Adipocyte (in vitro differentiated cells): ENCODE data around the gene PDP2.

Experiments
- DNase-seq: peaks from one replicate; pipeline ENCODE4 v3.0.0-alpha.2; 2015; ENCODE audit warnings: low read depth
- H3K27me3 ChIP-seq: replicated peaks from 2 replicates; pipeline ENCODE4 v1.7.0; 2013; ENCODE audit warnings: mild to moderate bottlenecking, low read length, moderate library complexity; ENCODE audit not compliant: control insufficient read depth, insufficient read depth
- H3K36me3 ChIP-seq: 2 replicates; pipeline ENCODE4 v1.7.0; 2013; ENCODE audit warnings: low read length, mild to moderate bottlenecking, moderate library complexity; ENCODE audit not compliant: control insufficient read depth, insufficient read depth, severe bottlenecking
- H3K4me1 ChIP-seq: 2 replicates; pipeline ENCODE4 v1.7.0; 2013; ENCODE audit warnings: mild to moderate bottlenecking, low read length, moderate library complexity; ENCODE audit not compliant: control insufficient read depth, insufficient read depth
- H3K4me3 ChIP-seq: 2 replicates; pipeline ENCODE4 v1.7.0; 2013; ENCODE audit warnings: mild to moderate bottlenecking, low read length, moderate library complexity
- H3K9ac ChIP-seq: 2 replicates; pipeline ENCODE4 v1.7.0; 2013; ENCODE audit warnings: mild to moderate bottlenecking, low read length, moderate library complexity
- H3K9me3 ChIP-seq: 2 replicates; pipeline ENCODE4 v1.7.0; 2013; ENCODE audit warnings: mild to moderate bottlenecking, low read length, moderate library complexity; ENCODE audit not compliant: control insufficient read depth

Gene PDP2

DNA sequence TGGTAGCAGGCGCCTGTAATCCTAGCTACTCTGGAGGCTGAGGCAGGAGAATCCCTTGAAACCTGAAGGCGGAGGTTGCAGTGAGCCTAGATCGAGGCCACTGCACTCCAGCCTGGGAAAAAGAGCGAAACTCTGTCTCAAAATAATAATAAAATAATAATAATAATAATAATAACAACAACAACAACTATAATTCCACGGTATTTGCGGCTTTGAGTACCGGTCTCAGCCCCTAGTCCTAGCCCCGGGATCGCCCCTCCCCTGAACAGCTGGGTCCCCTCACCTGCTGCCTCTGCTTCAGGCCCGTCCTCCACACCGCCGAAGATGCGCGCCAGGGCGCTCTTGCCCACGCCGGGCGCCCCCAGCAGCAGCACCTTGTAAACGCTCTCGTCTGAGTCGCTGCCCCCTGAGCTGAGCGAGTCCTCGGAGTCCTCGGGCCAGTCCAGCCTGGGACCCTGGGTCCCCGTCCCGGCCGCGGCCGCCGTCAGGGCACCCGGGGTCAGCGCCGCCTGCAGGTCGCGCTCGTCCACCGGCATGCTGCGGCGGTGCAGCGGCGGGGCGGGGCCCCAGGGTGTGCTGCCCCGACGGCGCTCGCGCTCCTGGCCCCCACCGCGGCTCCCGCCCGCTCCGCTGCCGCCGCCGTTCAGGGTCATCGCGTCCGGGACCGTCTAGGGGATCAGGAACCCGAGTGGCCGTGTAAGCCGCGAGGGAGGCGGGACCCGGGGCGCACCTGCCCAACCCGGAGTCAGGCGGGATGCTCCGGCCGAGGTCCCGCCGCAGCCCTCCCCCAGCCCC is 44.4 kb downstream of the PDP2 start:
- peaks cover 35% of the 10 kb centered on the region for H3K4me1 ChIP-seq

GRCh38 chr16:66925322-66925840 is 45.1 kb downstream of the PDP2 start, which contains the start of gene RRAD:
RRAD (minus strand) TSS chr16:66925535; CDS start chr16:66925179, 356 bp downstream.
- DNase-seq = peak; percentile 54
- Histone ChIP-seq H3K4me3 (peak within 1 kb of the TSS; percentile 23), H3K9me3 (no peaks in the 10 kb centered on the region), H3K36me3 (no peaks in the 10 kb centered on the region), H3K9ac (no peak within 1 kb of the TSS), H3K4me1 (peaks cover 39% of the 10 kb centered on the region), H3K27me3 (peaks cover 11% of the 10 kb centered on the region)

More for the DNA sequence above, 44.4 kb downstream of the PDP2 start:
- H3K4me3 ChIP-seq = peak overlapping the region; percentile 23
- no peaks in the 10 kb centered on the region for H3K9me3 ChIP-seq
- H3K36me3 ChIP-seq = no peaks in the 10 kb centered on the region
- peak; percentile 54 for DNase-seq
- peaks cover 16% of the 10 kb centered on the region for H3K27me3 ChIP-seq
- no peak overlapping the region for H3K9ac ChIP-seq

GRCh38 chr16:66926171-66926947 is 46.0 kb downstream of the PDP2 start:
- no peak overlapping the region for H3K4me3 ChIP-seq
- no peak overlapping the region for H3K9ac ChIP-seq
- peaks cover 42% of the 10 kb centered on the region for H3K4me1 ChIP-seq
- H3K9me3 ChIP-seq = no peaks in the 10 kb centered on the region
- no peak for DNase-seq
- peaks cover 4% of the 10 kb centered on the region for H3K27me3 ChIP-seq
- no peaks in the 10 kb centered on the region for H3K36me3 ChIP-seq

DNA sequence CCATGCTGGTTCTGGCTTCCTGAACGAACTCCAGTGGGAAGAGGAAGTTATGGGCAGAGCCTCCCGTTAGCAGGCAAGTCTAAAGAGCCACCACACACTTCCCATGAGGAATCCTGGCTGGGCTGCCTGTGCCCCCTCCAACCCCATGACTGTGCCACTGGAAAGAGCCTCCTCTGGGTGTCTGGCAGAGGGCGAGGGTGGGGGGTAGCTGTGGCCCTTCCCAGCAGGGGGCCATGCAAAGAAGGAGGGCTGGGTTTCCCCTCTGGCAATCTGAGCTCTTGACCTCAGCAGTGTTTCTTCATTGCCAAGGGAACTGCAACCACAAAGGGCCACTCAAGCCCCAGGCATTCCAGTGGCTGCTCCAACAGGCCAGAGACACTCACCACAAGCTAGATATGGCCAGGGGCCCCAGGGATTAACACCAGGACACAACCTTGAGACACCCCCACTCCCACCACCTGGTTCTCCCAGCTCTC is 46.7 kb downstream of the PDP2 start:
- no peaks in the 10 kb centered on the region for H3K36me3 ChIP-seq
- H3K4me3 ChIP-seq = no peak overlapping the region
- H3K4me1 ChIP-seq = peaks cover 42% of the 10 kb centered on the region
- H3K9me3 ChIP-seq = no peaks in the 10 kb centered on the region
- DNase-seq = peak; percentile 65
- no peak overlapping the region for H3K9ac ChIP-seq
- no peaks in the 10 kb centered on the region for H3K27me3 ChIP-seq

GRCh38 chr16:66927918-66928649 is 47.8 kb downstream of the PDP2 start:
- Histone ChIP-seq H3K36me3 (no peaks in the 10 kb centered on the region), H3K9me3 (no peaks in the 10 kb centered on the region), H3K4me3 (no peak overlapping the region), H3K4me1 (peaks cover 39% of the 10 kb centered on the region), H3K27me3 (no peaks in the 10 kb centered on the region), H3K9ac (no peak overlapping the region)
- no peak for DNase-seq

GRCh38 chr16:66928702-66929388 is 48.5 kb downstream of the PDP2 start:
- H3K9me3 ChIP-seq = no peaks in the 10 kb centered on the region
- DNase-seq = peak; percentile 51

GRCh38 chr16:66930189-66930588 is 49.9 kb downstream of the PDP2 start:
- H3K4me1 ChIP-seq = peaks cover 36% of the 10 kb centered on the region
- no peak for DNase-seq
- no peaks in the 10 kb centered on the region for H3K36me3 ChIP-seq
- H3K27me3 ChIP-seq = no peaks in the 10 kb centered on the region
- H3K9me3 ChIP-seq = no peaks in the 10 kb centered on the region
- no peak overlapping the region for H3K9ac ChIP-seq
- H3K4me3 ChIP-seq = no peak overlapping the region

More at GRCh38 chr16:66928702-66929388, 48.5 kb downstream of the PDP2 start:
- Histone ChIP-seq H3K4me1 (peaks cover 39% of the 10 kb centered on the region), H3K27me3 (no peaks in the 10 kb centered on the region), H3K9ac (no peak overlapping the region), H3K36me3 (no peaks in the 10 kb centered on the region), H3K4me3 (no peak overlapping the region)

DNA sequence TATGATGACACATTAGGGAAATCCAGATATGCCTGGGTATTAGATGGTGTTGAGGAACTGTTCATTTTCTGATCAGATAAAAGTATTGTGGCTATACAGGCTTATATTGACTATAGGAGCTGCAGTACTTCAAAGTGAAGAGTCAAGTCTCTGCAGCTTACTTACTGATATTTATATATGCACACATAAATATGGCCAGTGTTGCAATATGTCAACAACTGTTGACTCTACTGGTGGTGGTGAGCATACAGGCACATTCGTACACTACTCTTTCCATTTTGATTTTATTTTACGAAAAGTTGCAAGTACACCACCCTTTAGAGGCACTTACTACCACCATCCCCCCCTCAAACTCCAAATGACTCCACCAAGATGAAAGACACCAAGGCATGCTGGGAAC is 51.4 kb downstream of the PDP2 start:
- Histone ChIP-seq H3K4me3 (no peak overlapping the region), H3K4me1 (peaks cover 40% of the 10 kb centered on the region), H3K9me3 (no peaks in the 10 kb centered on the region), H3K27me3 (no peaks in the 10 kb centered on the region), H3K36me3 (no peaks in the 10 kb centered on the region), H3K9ac (no peak overlapping the region)
- DNase-seq = no peak

DNA sequence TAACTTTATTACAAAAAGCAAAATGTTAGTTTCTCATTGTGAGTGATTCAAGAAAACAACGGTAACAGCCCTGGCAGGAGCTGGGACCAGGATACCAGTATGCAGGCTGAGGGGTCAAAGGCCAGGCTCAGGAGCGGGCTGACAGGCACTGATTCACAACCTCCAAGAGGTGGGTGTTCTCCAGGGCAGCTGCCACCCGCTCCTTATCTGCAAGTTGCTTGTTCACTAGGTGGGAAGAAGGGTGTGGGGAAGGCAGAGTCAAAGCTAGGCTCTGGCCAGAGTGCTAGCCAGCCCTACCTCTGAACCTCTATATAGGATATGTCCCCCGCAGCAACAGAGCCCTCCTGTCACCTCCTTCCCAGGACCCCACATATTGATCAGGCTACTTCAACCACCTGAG is 51.8 kb downstream of the PDP2 start:
- no peak for DNase-seq
- Histone ChIP-seq H3K4me1 (peaks cover 39% of the 10 kb centered on the region), H3K27me3 (no peaks in the 10 kb centered on the region), H3K36me3 (peaks cover 2% of the 10 kb centered on the region), H3K4me3 (no peak overlapping the region), H3K9ac (no peak overlapping the region), H3K9me3 (no peaks in the 10 kb centered on the region)

DNA sequence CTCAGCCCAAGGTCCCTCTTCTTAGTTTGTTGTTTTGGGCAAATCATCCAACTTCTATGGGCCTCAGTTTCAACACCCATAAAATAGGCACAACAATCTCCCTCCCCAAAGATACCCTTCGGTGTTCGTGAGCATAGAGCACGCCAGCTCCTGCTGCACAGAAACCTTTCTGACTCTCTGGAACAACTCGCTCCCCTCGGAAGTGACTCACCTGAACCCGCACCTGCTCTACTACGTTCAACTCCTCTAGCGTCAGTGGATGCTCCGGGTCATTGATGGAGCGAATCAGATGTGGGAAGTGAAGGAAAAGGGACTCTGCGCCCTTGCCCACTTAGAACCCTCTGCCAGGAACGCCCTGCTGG is 53.4 kb downstream of the PDP2 start:
- Histone ChIP-seq H3K36me3 (peaks cover 10% of the 10 kb centered on the region), H3K9me3 (no peaks in the 10 kb centered on the region), H3K27me3 (no peaks in the 10 kb centered on the region), H3K9ac (peak overlapping the region; percentile 100), H3K4me1 (peaks cover 30% of the 10 kb centered on the region), H3K4me3 (peak overlapping the region; percentile 100)
- no peak for DNase-seq
